ENCODE results near the gene IGFALS.

- TF ChIP-seq POLR2AphosphoS5 (IDR thresholded peaks at IDR 0.05; ENCODE audit: low read depth, low read length) (peak; percentile 67; the same call in 1 of the 2 replicates), TAF1 (IDR thresholded peaks at IDR 0.05; ENCODE audit: borderline replicate concordance, low read depth, low read length) (peak; percentile 73), POLR2A (IDR thresholded peaks at IDR 0.05; ENCODE audit: low read depth, low read length) (peak; percentile 86)
Observed at GRCh38 chr16:1772908-1773702, 20.4 kb downstream of the IGFALS start, which contains the start of gene MRPS34.
